Measurements from ENCODE around the gene NRG3. TPM values are rescaled to one million over a fixed set of nuclear protein-coding genes. Genes with fewer than 3 reads are reported as not detected.

The NRG3 gene
- total RNA-seq, 1 donor from 2014 or later: 6.1 TPM

DNA sequence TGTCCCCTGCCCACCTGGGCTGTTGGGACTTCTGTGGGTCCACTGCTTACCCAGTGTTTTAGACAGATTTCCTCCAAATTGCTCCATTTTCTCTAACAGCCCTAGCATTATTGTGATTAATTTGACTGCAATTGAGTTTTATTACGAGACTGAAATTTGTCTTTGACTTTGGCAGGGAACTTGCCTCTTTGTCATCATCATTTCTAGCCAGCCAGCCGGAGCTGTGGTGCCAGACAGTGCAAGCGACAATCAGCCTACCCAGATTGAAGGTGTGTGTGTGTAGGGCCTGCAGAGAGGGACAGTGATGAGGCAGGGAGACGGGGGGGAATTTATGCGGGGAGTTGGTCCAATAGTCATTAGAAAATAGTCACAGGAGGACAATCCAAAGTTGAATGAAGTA is 743.0 kb downstream of the NRG3 start:
- Mint-ChIP-seq H3K36me3 (no peaks in the 10 kb centered on the region), H3K27me3 (no peaks in the 10 kb centered on the region)

DNA sequence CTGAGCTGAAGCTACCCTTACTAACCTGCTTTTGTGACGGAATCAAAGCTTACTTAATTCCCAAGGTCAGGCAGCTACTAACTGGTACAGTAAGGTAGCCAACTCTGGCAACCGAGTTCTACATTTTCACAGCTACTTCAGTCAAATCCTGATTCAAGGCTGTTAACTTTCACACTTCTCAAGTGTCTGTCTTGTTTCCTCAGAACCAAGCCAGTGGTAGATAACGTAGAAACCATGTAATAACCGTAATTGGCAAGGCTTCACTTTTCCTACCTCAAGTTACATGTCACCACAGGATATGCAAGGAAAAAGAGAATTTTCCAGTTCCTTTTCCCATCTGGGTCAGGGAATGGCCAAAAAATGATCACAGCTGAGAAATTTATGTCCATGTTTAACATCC is 746.7 kb downstream of the NRG3 start:
- Mint-ChIP-seq H3K27ac (no peak overlapping the region), H3K36me3 (no peaks in the 10 kb centered on the region), H3K9me3 (no peaks in the 10 kb centered on the region), H3K27me3 (no peaks in the 10 kb centered on the region), H3K4me3 (no peak overlapping the region), H3K4me1 (ENCODE audit: unreplicated experiment) (no peaks in the 10 kb centered on the region)
- TF ChIP-seq, protein P1, sequence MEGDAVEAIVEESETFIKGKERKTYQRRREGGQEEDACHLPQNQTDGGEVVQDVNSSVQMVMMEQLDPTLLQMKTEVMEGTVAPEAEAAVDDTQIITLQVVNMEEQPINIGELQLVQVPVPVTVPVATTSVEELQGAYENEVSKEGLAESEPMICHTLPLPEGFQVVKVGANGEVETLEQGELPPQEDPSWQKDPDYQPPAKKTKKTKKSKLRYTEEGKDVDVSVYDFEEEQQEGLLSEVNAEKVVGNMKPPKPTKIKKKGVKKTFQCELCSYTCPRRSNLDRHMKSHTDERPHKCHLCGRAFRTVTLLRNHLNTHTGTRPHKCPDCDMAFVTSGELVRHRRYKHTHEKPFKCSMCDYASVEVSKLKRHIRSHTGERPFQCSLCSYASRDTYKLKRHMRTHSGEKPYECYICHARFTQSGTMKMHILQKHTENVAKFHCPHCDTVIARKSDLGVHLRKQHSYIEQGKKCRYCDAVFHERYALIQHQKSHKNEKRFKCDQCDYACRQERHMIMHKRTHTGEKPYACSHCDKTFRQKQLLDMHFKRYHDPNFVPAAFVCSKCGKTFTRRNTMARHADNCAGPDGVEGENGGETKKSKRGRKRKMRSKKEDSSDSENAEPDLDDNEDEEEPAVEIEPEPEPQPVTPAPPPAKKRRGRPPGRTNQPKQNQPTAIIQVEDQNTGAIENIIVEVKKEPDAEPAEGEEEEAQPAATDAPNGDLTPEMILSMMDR (conservative IDR thresholded peaks at IDR 0.05): no peak
- DNase-seq (ENCODE audit: extremely low spot score, unreplicated experiment): no peak

More for the DNA sequence above, 743.0 kb downstream of the NRG3 start:
- Mint-ChIP-seq H3K4me3 (no peak overlapping the region), H3K9me3 (no peaks in the 10 kb centered on the region), H3K27ac (no peak overlapping the region), H3K4me1 (ENCODE audit: unreplicated experiment) (no peaks in the 10 kb centered on the region)
- TF ChIP-seq, protein P1 (conservative IDR thresholded peaks at IDR 0.05): no peak
- no peak for DNase-seq (ENCODE audit: extremely low spot score, unreplicated experiment)

DNA sequence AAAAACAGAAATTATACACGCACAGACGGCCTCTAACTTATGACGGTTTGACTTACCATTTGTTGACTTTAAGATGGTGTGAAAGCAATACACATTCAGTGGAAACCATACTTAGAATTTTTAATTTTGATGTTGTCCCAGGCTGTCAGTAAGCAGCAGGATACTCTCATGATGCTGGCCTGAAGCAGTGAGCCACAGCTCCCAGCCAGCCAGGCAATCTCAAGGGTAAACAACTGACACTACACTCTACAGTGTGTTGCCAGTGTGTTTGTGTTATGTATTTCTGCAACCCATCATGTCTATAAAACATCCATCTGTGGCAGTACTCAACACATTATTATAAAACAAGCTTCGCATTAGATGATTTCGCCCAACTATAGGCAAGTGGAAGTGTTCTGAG is 747.5 kb downstream of the NRG3 start:
- DNase-seq (ENCODE audit: extremely low spot score, unreplicated experiment): no peak
- TF ChIP-seq, protein P1 (conservative IDR thresholded peaks at IDR 0.05): no peak
- Mint-ChIP-seq H3K4me3 (no peak overlapping the region), H3K27ac (no peak overlapping the region), H3K27me3 (no peaks in the 10 kb centered on the region), H3K36me3 (no peaks in the 10 kb centered on the region), H3K4me1 (ENCODE audit: unreplicated experiment) (no peaks in the 10 kb centered on the region), H3K9me3 (no peaks in the 10 kb centered on the region)

DNA sequence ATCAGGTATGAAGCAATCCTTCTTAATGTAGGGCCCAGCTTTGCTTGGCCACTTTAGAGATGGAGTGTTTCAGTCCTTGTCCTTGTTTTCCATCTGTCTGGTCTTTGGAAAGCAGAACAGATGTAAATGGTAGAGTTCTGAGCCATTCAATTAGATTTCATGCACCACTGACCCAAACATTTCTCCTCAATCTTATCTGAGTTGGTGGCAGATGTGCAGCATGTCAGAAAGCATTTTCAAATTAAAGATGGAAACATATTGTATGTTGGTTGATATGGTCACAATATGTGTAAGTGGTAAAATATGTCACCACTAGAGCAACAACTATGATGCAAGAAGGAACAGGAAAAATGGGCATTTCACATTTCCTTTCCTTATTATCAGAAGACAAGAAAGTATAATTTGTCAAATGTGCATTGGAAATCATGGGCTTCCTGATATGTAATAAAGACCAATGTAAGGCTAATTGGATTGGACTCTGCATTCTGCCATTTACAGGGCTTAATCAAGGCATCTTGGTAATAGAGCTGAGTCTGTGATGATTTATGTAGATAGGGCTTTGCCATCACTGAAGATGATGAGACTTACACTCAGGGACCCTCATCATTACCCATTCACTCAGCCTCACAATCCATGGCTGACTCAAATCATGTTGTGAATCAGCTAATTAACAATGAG is 750.7 kb downstream of the NRG3 start:
- no peak for DNase-seq (ENCODE audit: extremely low spot score, unreplicated experiment)
- no peak overlapping the region for H3K27ac Mint-ChIP-seq
- no peak overlapping the region for H3K4me3 Mint-ChIP-seq
- H3K36me3 Mint-ChIP-seq: no peaks in the 10 kb centered on the region
- peaks cover 11% of the 10 kb centered on the region for H3K4me1 Mint-ChIP-seq (ENCODE audit: unreplicated experiment)
- H3K9me3 Mint-ChIP-seq: no peaks in the 10 kb centered on the region
- TF ChIP-seq, protein P1 (conservative IDR thresholded peaks at IDR 0.05): no peak
- no peaks in the 10 kb centered on the region for H3K27me3 Mint-ChIP-seq

DNA sequence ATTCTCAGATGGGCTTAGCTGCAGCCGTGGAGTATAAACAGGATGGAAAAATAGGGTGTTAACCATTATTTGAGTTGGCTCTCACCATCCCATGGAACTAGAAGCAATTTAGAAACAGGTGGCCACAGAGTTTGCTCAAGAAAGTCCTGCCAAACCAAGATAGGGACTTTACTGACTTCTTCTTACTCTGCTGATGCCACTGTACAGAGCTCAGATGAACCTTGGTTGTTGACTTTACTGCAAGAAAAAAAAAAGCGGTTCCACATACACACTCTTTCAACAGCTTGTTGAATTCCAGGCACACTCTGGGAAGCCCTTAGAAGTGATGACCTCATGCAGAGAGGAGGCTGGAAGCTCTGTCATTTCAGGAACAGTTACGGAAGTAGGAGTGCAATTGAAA is 753.4 kb downstream of the NRG3 start:
- TF ChIP-seq, protein P1 (conservative IDR thresholded peaks at IDR 0.05): no peak
- no peak for DNase-seq (ENCODE audit: extremely low spot score, unreplicated experiment)
- Mint-ChIP-seq H3K4me1 (ENCODE audit: unreplicated experiment) (peaks cover 11% of the 10 kb centered on the region), H3K27ac (no peak overlapping the region), H3K4me3 (no peak overlapping the region), H3K9me3 (no peaks in the 10 kb centered on the region), H3K27me3 (no peaks in the 10 kb centered on the region), H3K36me3 (no peaks in the 10 kb centered on the region)

Data from type B pancreatic cell (in vitro differentiated cells).